GM12878 (cell line): Measurements from ENCODE around the gene LAMA2. TPM values are rescaled to one million over a fixed set of nuclear protein-coding genes. Genes with fewer than 3 reads are reported as not detected.

Experiments
- ATAC-seq: fragments of 200-7000 bp; cut with Tn5 transposase; 3 replicates; pipeline ENCODE4 v1.9.1; 2020; ENCODE audit warnings: mild to moderate bottlenecking, moderate library complexity
- BruUV-seq: library from RNA; stranded (reverse); fragments of 400-500 nt; replicated peaks from 2 replicates; lab custom pipeline; 2021; lab: Mats Ljungman, UMichigan
- CTCF ChIA-PET: fragments of 300-600 bp; sonication (Branson Sonifier 250); formaldehyde crosslinking; extraction: SDS; loops from one replicate; lab custom pipeline; 2021; ENCODE audit warnings: inconsistent platforms; lab: Yijun Ruan, JAX
- POLR2A ChIA-PET: fragments of 350-600 bp; formaldehyde crosslinking; extraction: SDS; loops from one replicate; lab custom pipeline; 2021; ENCODE audit warnings: inconsistent platforms; lab: Charles Lee
- RAD21 ChIA-PET: fragments of 300-600 bp; sonication (Branson Sonifier 250); formaldehyde crosslinking; loops from one replicate; lab custom pipeline; 2023; ENCODE audit warnings: antibody characterized with exemption; ENCODE audit not compliant: unreplicated experiment; lab: Charles Lee
- SMC1A ChIA-PET: fragments of 300-600 bp; sonication (Branson Sonifier 250); formaldehyde crosslinking; loops from one replicate; lab custom pipeline; 2023; ENCODE audit not compliant: unreplicated experiment, uncharacterized antibody; lab: Charles Lee
- DNase-seq: peaks from one replicate; pipeline ENCODE4 v3.0.0-alpha.2; 2011; ENCODE audit warnings: low read depth, low spot score
- FAIRE-seq: peaks from 3 replicates; lab custom pipeline; 2011; peaks lifted over from hg19 to GRCh38; lab: Jason Lieb, UNC
- H2AFZ ChIP-seq: 2 replicates; pipeline ENCODE4 v1.6.0; 2011; ENCODE audit warnings: low read depth, low read length, control low read depth; ENCODE audit not compliant: control insufficient read depth
- H3K27ac ChIP-seq: 2 replicates; pipeline ENCODE4 v1.5.1; 2011; ENCODE audit warnings: control low read depth; ENCODE audit not compliant: control insufficient read depth, insufficient read depth
- H3K27me3 ChIP-seq, 2 experiments: replicated peaks in 1 of 2; 2 replicates each; pipeline versions ENCODE4 v1.6.0 to v1.6.1; 2011; ENCODE audit warnings: low read length in 1 of 2; ENCODE audit not compliant: control insufficient read depth in 2 of 2, insufficient read depth in 2 of 2
- H3K36me3 ChIP-seq, 2 experiments: 2 replicates each; pipeline ENCODE4 v1.5.1; 2011; ENCODE audit warnings: low read length in 1 of 2; ENCODE audit not compliant: control insufficient read depth in 2 of 2, insufficient read depth in 2 of 2
- H3K4me1 ChIP-seq: 2 replicates; pipeline ENCODE4 v1.6.1; 2011; ENCODE audit warnings: mild to moderate bottlenecking, low read length, moderate library complexity, mixed read lengths; ENCODE audit not compliant: control insufficient read depth, insufficient read depth
- H3K4me2 ChIP-seq: 2 replicates; pipeline ENCODE4 v1.6.0; 2011; ENCODE audit warnings: control low read depth; ENCODE audit not compliant: control insufficient read depth, insufficient read depth
- H3K4me3 ChIP-seq: fragments of 200-600 bp; sonication (generic); 2 replicates; pipeline ENCODE4 v1.5.1; 2016
- H3K79me2 ChIP-seq: 2 replicates; pipeline ENCODE4 v1.6.0; 2011; ENCODE audit warnings: low read length; ENCODE audit not compliant: control insufficient read depth, insufficient read depth
- H3K9ac ChIP-seq: 2 replicates; pipeline ENCODE4 v1.8.0; 2011; ENCODE audit warnings: low read length, control low read depth, mixed read lengths; ENCODE audit not compliant: control insufficient read depth, insufficient read depth
- H3K9me3 ChIP-seq: replicated peaks from 3 replicates; pipeline ENCODE4 v1.5.1; 2011; ENCODE audit warnings: mild to moderate bottlenecking, low read length; ENCODE audit not compliant: control insufficient read depth, insufficient read depth
- H4K20me1 ChIP-seq: 2 replicates; pipeline ENCODE4 v1.6.0; 2011; ENCODE audit not compliant: control insufficient read depth, insufficient read depth
- CHD4 ChIP-seq: fragments of 200-600 bp; sonication (generic); IDR thresholded peaks from 2 replicates; pipeline ENCODE4 v1.6.1; 2016; ENCODE audit warnings: mild to moderate bottlenecking
- E2F4 ChIP-seq: IDR thresholded peaks from 2 replicates; pipeline ENCODE4 v1.6.1; 2012; ENCODE audit warnings: low read depth, low read length, improper control_type of control experiment
- HDAC6 ChIP-seq: fragments of 200-600 bp; sonication (generic); IDR thresholded peaks from one replicate; pipeline ENCODE4 v1.8.0; 2017; ENCODE audit warnings: antibody characterized with exemption; ENCODE audit not compliant: unreplicated experiment
- IRF3 ChIP-seq: fragments of 450-650 bp; IDR thresholded peaks from 2 replicates; pipeline ENCODE4 v1.6.1; 2014; ENCODE audit warnings: mild to moderate bottlenecking
- MXI1 ChIP-seq: fragments of 150-350 bp; IDR thresholded peaks from 2 replicates; pipeline ENCODE4 v1.6.1; 2011; ENCODE audit warnings: low read depth, mild to moderate bottlenecking, inconsistent platforms, low read length, improper control_type of control experiment
- POLR2A ChIP-seq: IDR thresholded peaks from 2 replicates; pipeline ENCODE4 v1.6.1; 2011; ENCODE audit warnings: low read depth, mild to moderate bottlenecking, low read length
- PRDM15 ChIP-seq: fragments of 450-650 bp; formaldehyde crosslinking; IDR thresholded peaks from 2 replicates; pipeline ENCODE4 v1.4.0; 2020; ENCODE audit warnings: mild to moderate bottlenecking, moderate library complexity
- SMAD1 ChIP-seq: fragments of 450-650 bp; IDR thresholded peaks from 2 replicates; pipeline ENCODE4 v1.6.1; 2018; ENCODE audit warnings: mild to moderate bottlenecking, low read depth; ENCODE audit not compliant: partially characterized antibody
- TAF1 ChIP-seq: IDR thresholded peaks from 2 replicates; pipeline ENCODE4 v1.6.1; 2011; ENCODE audit warnings: mild to moderate bottlenecking, low read depth, low read length, borderline replicate concordance
- YBX1 ChIP-seq: fragments of 450-650 bp; IDR thresholded peaks from 2 replicates; pipeline ENCODE4 v1.6.1; 2016; ENCODE audit warnings: antibody characterized with exemption
- ZBTB11 ChIP-seq: fragments of 450-650 bp; formaldehyde crosslinking; IDR thresholded peaks from 2 replicates; pipeline ENCODE4 v1.5.0; 2022; ENCODE audit warnings: mild to moderate bottlenecking, missing genetic modification characterization
- WGBS: methylation state at CpG from one replicate; pipeline ENCODE4 v1.1.6; 2016; ENCODE audit warnings: low lambda C conversion rate; ENCODE audit not compliant: insufficient replicate concordance, insufficient coverage; ENCODE audit errors: missing lambda C conversion rate; 5-methylcytosine and 5-hydroxymethylcytosine counted together
- in situ Hi-C: fragments of 300-500 bp; cut with MboI; formaldehyde crosslinking; loops from 9 replicates; pipeline ENCODE4 v1.14.3; 2018; ENCODE audit warnings: mixed read lengths
- intact Hi-C: fragments of 100-400 bp; cut with micrococcal nuclease; formaldehyde crosslinking; loops from one replicate; pipeline ENCODE4 v1.14.2; 2022; ENCODE audit not compliant: unreplicated experiment
- polyA plus RNA-seq, 11 experiments: library from polyadenylated mRNA; depleted of rRNA in 4 of 11; unstranded in 6 of 11; stranded (reverse) in 5 of 11; fragments of >200 nt; fragmentation: Nextera tagmentation in 4 of 11; fragmentation: Illumina TruSeq in 1 of 11; extraction: Ambion mirVana in 4 of 11; extraction: Trizol in 1 of 11; gene quantifications; 1 replicate in 1 of 11; 2 replicates in 10 of 11; pipeline versions ENCODE4 v1.2.1 to v1.2.3, GENCODE V29; 2011 to 2016; ENCODE audit warnings: inconsistent platforms in 2 of 11, missing spikeins in 2 of 11, low read depth in 1 of 11
- total RNA-seq, 4 experiments: library from RNA; depleted of rRNA in 3 of 4; stranded (reverse); fragments of >200 nt in 3 of 4; fragmentation: Illumina TruSeq in 1 of 4; extraction: Trizol in 1 of 4; gene quantifications; 2 replicates each; pipeline versions ENCODE4 v1.2.1 to v1.2.3, GENCODE V29; 2013 to 2021

Gene LAMA2
- total and polyA plus RNA-seq, 10 of the 15 experiments (the other 5 are each of a cell fraction or from before 2014, with no cell fraction given), result 0.04 to 2.0 (median 0.37) TPM; not detected in 1

DNA sequence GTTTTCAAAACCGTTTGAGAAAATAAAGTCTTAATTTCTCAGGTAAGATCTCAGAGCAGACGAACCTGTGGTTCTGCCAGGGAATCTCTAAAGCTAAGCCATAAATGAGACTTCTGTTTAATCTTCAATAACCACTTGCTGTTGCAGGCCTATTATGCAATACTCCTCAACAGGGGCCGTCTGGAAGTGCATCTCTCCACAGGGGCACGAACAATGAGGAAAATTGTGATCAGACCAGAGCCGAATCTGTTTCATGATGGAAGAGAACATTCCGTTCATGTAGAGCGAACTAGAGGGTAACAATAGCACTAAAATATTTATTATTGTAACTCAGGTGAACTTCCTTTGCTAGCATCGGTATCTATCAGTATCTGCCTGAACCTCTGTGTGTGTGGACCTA, 603.4 kb downstream of the LAMA2 start (continued):
- no peak for TF ChIP-seq POLR2A
- no peak for TF ChIP-seq IRF3
- TF ChIP-seq HDAC6, result no peak
- TF ChIP-seq SMAD1, result no peak
- TF ChIP-seq CHD4, result no peak
- TF ChIP-seq, all 136 proteins: peak for 0

GRCh38 chr6:129488313-129488712, 605.4 kb downstream of the LAMA2 start:
- ATAC-seq, result no peak
- Histone ChIP-seq H3K4me2 (no peak overlapping the region), H3K9ac (no peak overlapping the region), H3K27ac (no peak overlapping the region), H3K27me3 (no peaks in the 10 kb centered on the region), H3K4me3 (no peak overlapping the region), H3K9me3 (no peaks in the 10 kb centered on the region), H3K79me2 (no peaks in the 10 kb centered on the region), H3K4me1 (peaks cover 23% of the 10 kb centered on the region), H3K36me3 (no peaks in the 10 kb centered on the region), H4K20me1 (no peaks in the 10 kb centered on the region), H2AFZ (no peak overlapping the region)
- ChIA-PET SMC1A (interaction anchor here (4.2 kb wide), 1 partner anchor 12 kb away, joined by 18 read pairs; no protein-coding TSS in a partner anchor), CTCF (interaction anchor here (5.7 kb wide), 1 partner anchor 12 kb away, joined by 59 read pairs; no protein-coding TSS in a partner anchor), POLR2A (no interaction called here), RAD21 (no interaction called here)
- no peak for FAIRE-seq
- intact Hi-C loops (no loop called here), in situ Hi-C loops (no loop called here)
- TF ChIP-seq ZBTB11 (CRISPR knock-in tag), result no peak
- TF ChIP-seq MXI1, result no peak
- no peak for TF ChIP-seq PRDM15 (CRISPR knock-in tag)
- TF ChIP-seq YBX1, result no peak
- no peak for TF ChIP-seq TAF1
- no peak for TF ChIP-seq E2F4
- BruUV-seq, result no TSS peak
- WGBS, result 51% methylated on average over 2 of the region's 2 CpGs
- no peak for DNase-seq
